HEK293T (cell line): ENCODE measurements around the gene CATSPERD.

Source experiments
- BHLHE40 ChIP-seq: fragments of 450-650 bp; IDR thresholded peaks from 2 replicates; pipeline ENCODE4 v1.6.1; 2016; ENCODE audit warnings: mild to moderate bottlenecking, moderate library complexity, borderline replicate concordance
- ELF4 ChIP-seq: fragments of 450-650 bp; IDR thresholded peaks from 2 replicates; pipeline ENCODE4 v1.6.1; 2017; ENCODE audit warnings: antibody characterized with exemption
- FOXK2 ChIP-seq: fragments of 450-650 bp; IDR thresholded peaks from 2 replicates; pipeline ENCODE4 v1.6.1; 2016; ENCODE audit warnings: mild to moderate bottlenecking
- FOXM1 ChIP-seq: fragments of 450-650 bp; IDR thresholded peaks from 2 replicates; pipeline ENCODE4 v1.6.1; 2017; ENCODE audit warnings: mild to moderate bottlenecking, borderline replicate concordance
- L3MBTL2 ChIP-seq: fragments of 450-650 bp; conservative IDR thresholded peaks from 2 replicates; pipeline ENCODE4 v1.6.1; 2016; ENCODE audit warnings: mild to moderate bottlenecking
- SP1 ChIP-seq: fragments of 450-650 bp; IDR thresholded peaks from 2 replicates; pipeline ENCODE4 v1.6.1; 2017
- SUZ12 ChIP-seq: fragments of 450-650 bp; IDR thresholded peaks from 2 replicates; pipeline ENCODE4 v1.6.1; 2016; ENCODE audit warnings: mild to moderate bottlenecking
- TARDBP ChIP-seq: fragments of 450-650 bp; IDR thresholded peaks from 2 replicates; pipeline ENCODE4 v1.6.1; 2016
- ZNF384 ChIP-seq: fragments of 450-650 bp; IDR thresholded peaks from 2 replicates; pipeline ENCODE4 v1.6.1; 2016
- TF ChIP-seq, protein P1 (sequence below): fragments of 450-650 bp; IDR thresholded peaks from 2 replicates; pipeline ENCODE4 v1.6.1; 2016

DNA sequence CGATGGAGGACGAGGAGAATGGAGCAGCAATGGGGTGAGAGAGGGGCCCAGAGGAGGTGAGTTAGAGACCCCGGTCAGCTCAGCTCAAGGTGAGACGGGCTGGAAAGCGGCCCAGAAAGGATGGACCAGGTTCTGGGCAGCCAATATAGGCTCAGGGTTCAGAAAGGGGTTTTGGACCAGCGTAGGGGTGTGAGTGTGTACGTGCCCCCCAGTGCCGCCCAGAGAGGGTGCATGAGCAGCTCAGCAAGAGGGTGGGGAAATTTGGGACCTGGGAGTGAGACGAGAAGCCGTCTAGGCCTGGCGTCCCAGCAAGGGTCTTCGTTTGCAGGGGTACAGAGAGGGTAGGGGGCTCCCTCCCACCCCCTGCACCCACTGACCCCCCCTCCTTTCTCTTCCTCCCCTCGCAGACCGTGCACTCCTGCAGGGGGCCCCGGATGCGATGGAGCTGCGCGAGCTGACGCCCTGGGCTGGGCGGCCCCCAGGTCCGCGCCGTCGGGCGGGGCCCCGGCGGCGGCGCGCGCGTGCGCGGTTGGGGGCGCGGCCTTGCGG lies 107.0 kb downstream of the CATSPERD start:
- TF ChIP-seq L3MBTL2 (no peak), BHLHE40 (no peak), ZNF384 (no peak), ELF4 (no peak), SP1 (no peak), FOXK2 (no peak), TARDBP (no peak), FOXM1 (no peak), SUZ12 (no peak)
- TF ChIP-seq, protein P1, sequence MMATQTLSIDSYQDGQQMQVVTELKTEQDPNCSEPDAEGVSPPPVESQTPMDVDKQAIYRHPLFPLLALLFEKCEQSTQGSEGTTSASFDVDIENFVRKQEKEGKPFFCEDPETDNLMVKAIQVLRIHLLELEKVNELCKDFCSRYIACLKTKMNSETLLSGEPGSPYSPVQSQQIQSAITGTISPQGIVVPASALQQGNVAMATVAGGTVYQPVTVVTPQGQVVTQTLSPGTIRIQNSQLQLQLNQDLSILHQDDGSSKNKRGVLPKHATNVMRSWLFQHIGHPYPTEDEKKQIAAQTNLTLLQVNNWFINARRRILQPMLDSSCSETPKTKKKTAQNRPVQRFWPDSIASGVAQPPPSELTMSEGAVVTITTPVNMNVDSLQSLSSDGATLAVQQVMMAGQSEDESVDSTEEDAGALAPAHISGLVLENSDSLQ = no peak
